ENCODE data around the gene NEDD1.

The NEDD1 gene

GRCh38 chr12:96886998-96887677 is 19.9 kb upstream of the NEDD1 start:
- no peak for DNase-seq (ENCODE audit: low read depth)
- no peak overlapping the region for H3K4me3 ChIP-seq (ENCODE audit: low read depth, low read length)
- TF ChIP-seq MAX (IDR thresholded peaks at IDR 0.05; ENCODE audit: low read depth, low read length) (no peak), MYC (IDR thresholded peaks at IDR 0.05; ENCODE audit: low read depth, low read length) (no peak), POLR2A (IDR thresholded peaks at IDR 0.05; ENCODE audit: extremely low read depth, insufficient read length) (no peak)
- TF ChIP-seq, protein P1, sequence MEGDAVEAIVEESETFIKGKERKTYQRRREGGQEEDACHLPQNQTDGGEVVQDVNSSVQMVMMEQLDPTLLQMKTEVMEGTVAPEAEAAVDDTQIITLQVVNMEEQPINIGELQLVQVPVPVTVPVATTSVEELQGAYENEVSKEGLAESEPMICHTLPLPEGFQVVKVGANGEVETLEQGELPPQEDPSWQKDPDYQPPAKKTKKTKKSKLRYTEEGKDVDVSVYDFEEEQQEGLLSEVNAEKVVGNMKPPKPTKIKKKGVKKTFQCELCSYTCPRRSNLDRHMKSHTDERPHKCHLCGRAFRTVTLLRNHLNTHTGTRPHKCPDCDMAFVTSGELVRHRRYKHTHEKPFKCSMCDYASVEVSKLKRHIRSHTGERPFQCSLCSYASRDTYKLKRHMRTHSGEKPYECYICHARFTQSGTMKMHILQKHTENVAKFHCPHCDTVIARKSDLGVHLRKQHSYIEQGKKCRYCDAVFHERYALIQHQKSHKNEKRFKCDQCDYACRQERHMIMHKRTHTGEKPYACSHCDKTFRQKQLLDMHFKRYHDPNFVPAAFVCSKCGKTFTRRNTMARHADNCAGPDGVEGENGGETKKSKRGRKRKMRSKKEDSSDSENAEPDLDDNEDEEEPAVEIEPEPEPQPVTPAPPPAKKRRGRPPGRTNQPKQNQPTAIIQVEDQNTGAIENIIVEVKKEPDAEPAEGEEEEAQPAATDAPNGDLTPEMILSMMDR (IDR thresholded peaks at IDR 0.05; ENCODE audit: low read depth, low read length), result no peak

DNA sequence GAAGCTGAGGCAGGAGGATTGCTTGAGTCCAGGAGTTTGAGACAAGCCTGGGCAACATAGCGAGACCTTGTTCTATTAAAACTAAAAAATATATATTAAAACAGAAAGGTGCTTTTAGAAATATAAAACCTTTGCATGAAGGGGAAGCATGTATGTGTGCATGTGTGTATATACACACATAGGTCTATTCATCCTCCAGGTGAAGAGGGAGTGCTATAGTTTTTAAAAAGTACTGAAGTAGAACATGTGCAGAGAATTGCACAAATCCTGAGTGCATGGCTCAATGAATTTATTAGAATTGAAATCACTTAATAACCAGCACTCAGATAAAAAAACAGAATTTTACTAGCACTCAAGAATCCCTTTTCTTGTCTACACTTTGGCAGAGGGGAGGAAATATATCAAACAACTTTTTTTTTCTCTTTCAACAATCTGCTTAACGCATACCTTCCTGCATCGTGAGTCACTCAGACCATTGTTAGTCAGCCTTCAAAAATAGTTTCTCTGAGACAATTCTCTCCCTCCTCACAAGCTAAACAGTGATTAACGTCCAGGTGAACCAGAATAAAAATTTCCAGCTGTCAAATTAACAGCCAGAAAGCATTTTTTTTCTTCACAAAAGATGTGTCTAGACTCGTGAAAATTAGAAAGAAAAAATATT is 17.7 kb upstream of the NEDD1 start:
- TF ChIP-seq, protein P1 (IDR thresholded peaks at IDR 0.05; ENCODE audit: low read depth, low read length), result no peak
- TF ChIP-seq MAX (IDR thresholded peaks at IDR 0.05; ENCODE audit: low read depth, low read length), result no peak
- no peak for TF ChIP-seq POLR2A (IDR thresholded peaks at IDR 0.05; ENCODE audit: extremely low read depth, insufficient read length)
- TF ChIP-seq MYC (IDR thresholded peaks at IDR 0.05; ENCODE audit: low read depth, low read length), result no peak
- no peak overlapping the region for H3K4me3 ChIP-seq (ENCODE audit: low read depth, low read length)
- DNase-seq (ENCODE audit: low read depth), result no peak

- no peak overlapping the region for H3K4me3 ChIP-seq (ENCODE audit: low read depth, low read length)
- no peak for TF ChIP-seq MYC (IDR thresholded peaks at IDR 0.05; ENCODE audit: low read depth, low read length)
- TF ChIP-seq MAX (IDR thresholded peaks at IDR 0.05; ENCODE audit: low read depth, low read length), result no peak
- TF ChIP-seq POLR2A (IDR thresholded peaks at IDR 0.05; ENCODE audit: extremely low read depth, insufficient read length), result no peak
- TF ChIP-seq, protein P1 (IDR thresholded peaks at IDR 0.05; ENCODE audit: low read depth, low read length), result no peak
- DNase-seq (ENCODE audit: low read depth), result no peak
Measured at GRCh38 chr12:96890331-96890730, 16.7 kb upstream of the NEDD1 start.

GRCh38 chr12:96892104-96892503 is 15.0 kb upstream of the NEDD1 start:
- no peak for DNase-seq (ENCODE audit: low read depth)
- no peak overlapping the region for H3K4me3 ChIP-seq (ENCODE audit: low read depth, low read length)
- TF ChIP-seq MYC (IDR thresholded peaks at IDR 0.05; ENCODE audit: low read depth, low read length), result no peak
- TF ChIP-seq, protein P1 (IDR thresholded peaks at IDR 0.05; ENCODE audit: low read depth, low read length), result no peak
- no peak for TF ChIP-seq POLR2A (IDR thresholded peaks at IDR 0.05; ENCODE audit: extremely low read depth, insufficient read length)

- TF ChIP-seq POLR2A (IDR thresholded peaks at IDR 0.05; ENCODE audit: extremely low read depth, insufficient read length), result no peak
- TF ChIP-seq, protein P1 (IDR thresholded peaks at IDR 0.05; ENCODE audit: low read depth, low read length), result no peak
- TF ChIP-seq MYC (IDR thresholded peaks at IDR 0.05; ENCODE audit: low read depth, low read length), result no peak
- no peak for TF ChIP-seq MAX (IDR thresholded peaks at IDR 0.05; ENCODE audit: low read depth, low read length)
- DNase-seq (ENCODE audit: low read depth), result no peak
- H3K4me3 ChIP-seq (ENCODE audit: low read depth, low read length), result no peak overlapping the region
Measured at GRCh38 chr12:96897421-96897820, 9.6 kb upstream of the NEDD1 start.

Data from NB4 (cell line).